ENCODE data around the gene STT3B. TPM values are rescaled to one million over a fixed set of nuclear protein-coding genes. Genes with fewer than 3 reads are reported as not detected.

Gene STT3B
- total RNA-seq, 1 donor = 244 TPM

DNA sequence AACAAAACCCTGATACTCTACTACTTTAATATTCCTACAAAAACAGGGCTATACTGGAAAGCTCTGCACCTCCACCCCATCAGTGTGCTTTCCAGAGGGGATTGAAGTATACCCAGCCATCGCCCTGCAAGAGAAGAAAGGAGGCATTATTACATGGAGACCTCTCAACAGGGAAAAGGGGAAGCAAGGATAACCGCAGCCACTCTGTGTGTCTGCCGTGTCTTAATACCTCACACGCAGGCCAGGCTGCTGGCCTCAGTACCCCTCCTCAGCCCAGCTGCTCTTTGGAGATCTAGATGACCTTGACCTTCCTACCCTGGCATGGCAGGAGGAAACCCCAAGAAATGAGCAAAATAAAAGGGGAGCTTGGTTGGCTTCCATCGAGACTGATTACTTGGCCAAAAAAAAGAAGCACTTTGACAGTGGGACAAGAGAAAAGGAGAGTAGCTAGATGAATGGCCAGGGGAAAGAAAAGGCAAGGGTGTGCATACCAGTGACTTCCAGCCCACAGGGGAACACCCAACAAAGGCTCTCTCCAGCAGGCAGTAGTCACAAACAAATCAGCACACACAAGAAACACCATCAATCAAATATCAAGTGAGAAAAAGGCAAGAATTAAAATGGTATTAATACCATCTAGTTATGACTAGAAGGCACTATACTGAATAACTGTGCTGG, 129.4 kb downstream of the STT3B start:
- no peak for DNase-seq (ENCODE audit: low read depth)
- no peak overlapping the region for H3K4me3 ChIP-seq (ENCODE audit: low read depth, low read length)
- no peak for TF ChIP-seq CTCF (IDR thresholded peaks at IDR 0.05; ENCODE audit: insufficient read depth, low read depth, low read length)

DNA sequence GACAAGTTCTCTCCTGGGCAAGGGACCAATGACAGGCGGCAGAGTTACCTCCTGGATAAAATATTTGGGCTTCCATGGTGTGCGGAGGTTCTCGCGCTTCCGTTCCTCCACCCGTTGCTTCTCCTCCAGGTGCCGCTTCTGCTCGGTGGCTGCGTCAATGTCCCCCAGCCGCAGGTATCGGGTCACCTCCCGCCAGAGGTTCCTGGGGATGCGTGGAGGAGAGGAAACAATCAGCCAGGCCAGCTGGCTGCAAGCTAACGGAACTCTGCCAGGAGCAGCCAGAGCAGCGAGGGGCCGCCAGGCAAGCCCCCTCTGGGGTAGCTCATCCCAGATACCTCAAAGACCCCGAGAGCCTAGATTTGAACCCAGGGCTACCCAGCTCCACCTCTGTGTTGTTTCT, 131.3 kb downstream of the STT3B start:
- DNase-seq (ENCODE audit: low read depth) = no peak
- no peak for TF ChIP-seq CTCF (IDR thresholded peaks at IDR 0.05; ENCODE audit: insufficient read depth, low read depth, low read length)
- no peak overlapping the region for H3K4me3 ChIP-seq (ENCODE audit: low read depth, low read length)

DNA sequence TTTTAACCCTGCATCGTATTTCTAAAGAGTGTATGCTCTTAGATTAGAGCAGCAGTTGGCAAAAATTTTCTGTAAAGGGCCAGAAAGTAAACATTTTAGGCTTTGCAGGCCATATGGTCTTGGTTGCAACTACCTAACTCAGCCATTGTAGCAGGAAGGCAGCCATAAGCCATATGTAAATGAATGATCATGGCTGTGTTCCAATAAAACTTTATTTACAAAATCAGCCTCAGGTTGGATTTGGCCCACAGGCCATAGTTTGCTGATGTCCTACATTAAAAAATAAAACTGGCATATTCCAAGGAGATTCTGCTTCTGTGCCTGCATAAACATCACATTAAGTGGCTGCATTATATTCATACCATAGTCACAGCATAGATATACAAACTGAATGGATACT, 134.9 kb downstream of the STT3B start:
- H3K4me3 ChIP-seq (ENCODE audit: low read depth, low read length) = no peak overlapping the region
- no peak for TF ChIP-seq CTCF (IDR thresholded peaks at IDR 0.05; ENCODE audit: insufficient read depth, low read depth, low read length)
- no peak for DNase-seq (ENCODE audit: low read depth)

DNA sequence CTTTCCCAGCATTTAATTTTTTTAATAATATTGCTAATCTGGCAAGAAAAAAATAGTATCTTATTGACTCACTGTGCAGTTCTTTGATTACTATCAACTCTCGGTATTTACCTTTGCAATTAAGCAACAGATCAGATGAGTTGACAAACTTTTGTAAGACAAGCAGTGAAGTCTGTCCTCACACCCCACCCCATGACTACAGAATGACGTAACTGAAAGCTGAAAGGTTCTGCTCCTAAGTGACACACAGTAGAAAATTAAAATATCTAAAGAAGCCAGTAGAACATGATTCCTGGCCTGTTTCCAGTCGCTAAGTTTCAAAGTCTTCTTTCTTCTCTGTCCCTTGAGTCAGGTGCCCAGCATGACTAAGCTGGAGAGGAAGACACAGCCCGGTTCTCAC, 135.5 kb downstream of the STT3B start:
- H3K4me3 ChIP-seq (ENCODE audit: low read depth, low read length) = no peak overlapping the region
- peak; percentile 27 for DNase-seq (ENCODE audit: low read depth)
- TF ChIP-seq CTCF (IDR thresholded peaks at IDR 0.05; ENCODE audit: insufficient read depth, low read depth, low read length) = no peak

GRCh38 chr3:31670136-31670535, 137.4 kb downstream of the STT3B start:
- no peak overlapping the region for H3K4me3 ChIP-seq (ENCODE audit: low read depth, low read length)
- TF ChIP-seq CTCF (IDR thresholded peaks at IDR 0.05; ENCODE audit: insufficient read depth, low read depth, low read length) = no peak
- DNase-seq (ENCODE audit: low read depth) = no peak

- no peak for DNase-seq (ENCODE audit: low read depth)
- no peak for TF ChIP-seq CTCF (IDR thresholded peaks at IDR 0.05; ENCODE audit: insufficient read depth, low read depth, low read length)
Measured at GRCh38 chr3:31670722-31671121, 138.0 kb downstream of the STT3B start.

DNA sequence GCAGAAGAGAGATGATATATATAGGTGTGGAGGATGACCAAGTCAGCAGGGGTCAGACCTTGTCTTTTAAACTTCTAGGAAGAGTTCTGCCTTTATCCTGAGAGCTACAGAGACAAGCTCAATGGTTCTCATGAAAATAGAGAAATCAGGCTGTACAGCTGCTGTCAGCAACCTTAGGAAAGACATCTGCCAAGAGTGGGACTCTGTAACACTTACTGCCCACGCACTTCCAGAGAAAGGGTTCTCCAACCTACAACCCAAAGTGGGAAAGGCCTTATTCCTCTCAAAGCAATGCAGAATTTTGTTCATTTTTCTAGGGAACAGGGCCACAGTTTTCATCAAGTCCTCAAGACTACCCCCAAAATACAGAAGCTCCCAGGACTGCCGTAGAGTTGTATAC, 138.7 kb downstream of the STT3B start:
- no peak for TF ChIP-seq CTCF (IDR thresholded peaks at IDR 0.05; ENCODE audit: insufficient read depth, low read depth, low read length)
- DNase-seq (ENCODE audit: low read depth) = no peak
- no peak overlapping the region for H3K4me3 ChIP-seq (ENCODE audit: low read depth, low read length)

More at GRCh38 chr3:31670722-31671121, 138.0 kb downstream of the STT3B start:
- H3K4me3 ChIP-seq (ENCODE audit: low read depth, low read length) = no peak overlapping the region

Measured in fibroblast of villous mesenchyme (primary cell).